GM21825 (cell line): ENCODE measurements around the gene PIGU.
A peak's percentile ranks its signal among the peaks of the same experiment; 100 is the strongest.

Experiments
- ATAC-seq: cut with Tn5 transposase; IDR thresholded peaks from one replicate; pipeline ENCODE4 v1.9.1; 2021; ENCODE audit warnings: mild to moderate bottlenecking, moderate library complexity; ENCODE audit not compliant: unreplicated experiment

Gene PIGU

GRCh38 chr20:34579979-34580940 lies 96.6 kb downstream of the PIGU start:
- peak; percentile 62 for ATAC-seq

- ATAC-seq, result no peak
Measured at GRCh38 chr20:34579191-34579978, 97.5 kb downstream of the PIGU start.

GRCh38 chr20:34578521-34578920 lies 98.4 kb downstream of the PIGU start:
- no peak for ATAC-seq

DNA sequence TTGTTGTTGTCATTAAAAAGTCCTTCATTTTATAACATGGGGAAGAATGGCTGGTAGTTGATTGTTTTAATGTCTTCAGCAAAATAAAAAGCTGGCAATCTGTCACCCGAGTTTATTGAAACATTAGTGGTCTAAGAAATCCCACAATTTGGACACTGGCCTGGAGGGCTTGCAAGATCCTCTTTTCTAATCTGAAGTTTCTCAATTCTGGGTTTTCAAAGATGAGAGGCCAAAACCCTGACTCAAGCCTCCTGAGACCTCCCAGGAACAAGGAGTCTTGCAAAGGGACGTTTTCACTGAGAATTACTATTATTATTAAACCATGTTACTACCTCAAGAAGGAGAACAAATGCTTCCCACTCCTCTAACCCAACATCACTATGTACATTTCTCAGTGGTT lies 98.9 kb downstream of the PIGU start:
- no peak for ATAC-seq

DNA sequence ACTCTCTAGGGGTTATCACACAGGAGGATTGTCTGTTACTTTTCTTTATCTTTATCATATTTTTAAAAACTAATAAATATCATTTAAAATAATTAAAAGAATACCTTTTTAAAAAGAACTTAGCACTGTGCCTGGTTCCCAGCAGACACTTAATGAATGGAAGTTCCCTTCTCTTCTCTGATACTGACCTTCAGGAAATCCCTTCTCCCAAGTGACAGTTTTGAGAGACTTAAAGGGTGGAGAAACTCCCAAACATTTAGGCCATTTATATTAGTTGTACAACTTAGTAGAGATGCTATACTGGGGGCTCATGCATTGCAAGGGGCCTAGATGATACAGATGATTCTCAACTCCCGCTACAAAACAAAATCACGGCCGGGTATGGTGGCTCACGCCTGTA lies 99.8 kb downstream of the PIGU start:
- no peak for ATAC-seq

- no peak for ATAC-seq
Measured at GRCh38 chr20:34575756-34576155, 101.1 kb downstream of the PIGU start.

- ATAC-seq, result no peak
Measured at GRCh38 chr20:34575271-34575670, 101.6 kb downstream of the PIGU start.

DNA sequence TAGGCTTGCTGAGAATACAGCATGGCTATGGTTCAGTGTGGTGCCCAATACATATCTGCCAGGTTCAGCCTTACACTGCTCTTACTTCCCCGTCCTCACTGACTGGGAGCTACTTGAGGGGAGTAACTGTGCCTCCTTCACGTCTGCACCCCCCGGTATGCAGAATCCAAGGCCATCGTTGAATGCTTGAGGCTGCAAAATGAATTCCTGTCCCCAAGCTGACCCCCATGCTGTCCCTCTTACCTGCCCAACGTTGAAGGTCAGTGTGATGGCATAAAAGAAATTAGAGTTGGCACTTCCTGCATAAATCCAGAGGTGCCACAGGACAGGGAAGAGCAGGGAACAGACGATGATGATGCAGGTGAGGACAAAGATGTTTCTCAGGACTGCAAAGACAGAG lies 102.0 kb downstream of the PIGU start:
- no peak for ATAC-seq

DNA sequence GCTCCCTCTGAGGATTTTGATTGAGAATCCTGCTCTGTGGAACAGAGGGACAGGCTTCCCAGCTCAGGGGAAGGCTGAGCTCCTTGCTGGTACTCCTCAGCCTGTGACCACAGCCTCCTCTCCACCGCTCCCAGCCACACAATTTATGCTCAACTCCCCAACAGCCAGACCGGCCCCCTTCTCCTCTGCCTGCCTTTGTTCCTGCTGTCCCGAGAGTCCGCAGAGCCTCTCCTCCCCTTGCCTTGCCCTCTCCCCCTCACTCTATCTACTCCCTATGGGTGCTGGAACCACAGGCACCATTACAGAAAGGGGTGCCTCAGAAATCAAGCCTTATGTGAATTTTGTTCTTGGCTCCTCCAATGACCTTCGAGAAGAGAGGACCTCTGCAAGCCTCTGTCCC lies 102.5 kb downstream of the PIGU start:
- ATAC-seq, result no peak

GRCh38 chr20:34573541-34574300 lies 103.2 kb downstream of the PIGU start:
- no peak for ATAC-seq

- no peak for ATAC-seq
Measured at GRCh38 chr20:34571753-34572152, 105.1 kb downstream of the PIGU start.

- no peak for ATAC-seq
Measured at GRCh38 chr20:34570859-34571306, 106.0 kb downstream of the PIGU start.

- ATAC-seq, result no peak
Measured at GRCh38 chr20:34569598-34569997, 107.3 kb downstream of the PIGU start.

GRCh38 chr20:34567892-34568865 lies 108.7 kb downstream of the PIGU start:
- no peak for ATAC-seq

DNA sequence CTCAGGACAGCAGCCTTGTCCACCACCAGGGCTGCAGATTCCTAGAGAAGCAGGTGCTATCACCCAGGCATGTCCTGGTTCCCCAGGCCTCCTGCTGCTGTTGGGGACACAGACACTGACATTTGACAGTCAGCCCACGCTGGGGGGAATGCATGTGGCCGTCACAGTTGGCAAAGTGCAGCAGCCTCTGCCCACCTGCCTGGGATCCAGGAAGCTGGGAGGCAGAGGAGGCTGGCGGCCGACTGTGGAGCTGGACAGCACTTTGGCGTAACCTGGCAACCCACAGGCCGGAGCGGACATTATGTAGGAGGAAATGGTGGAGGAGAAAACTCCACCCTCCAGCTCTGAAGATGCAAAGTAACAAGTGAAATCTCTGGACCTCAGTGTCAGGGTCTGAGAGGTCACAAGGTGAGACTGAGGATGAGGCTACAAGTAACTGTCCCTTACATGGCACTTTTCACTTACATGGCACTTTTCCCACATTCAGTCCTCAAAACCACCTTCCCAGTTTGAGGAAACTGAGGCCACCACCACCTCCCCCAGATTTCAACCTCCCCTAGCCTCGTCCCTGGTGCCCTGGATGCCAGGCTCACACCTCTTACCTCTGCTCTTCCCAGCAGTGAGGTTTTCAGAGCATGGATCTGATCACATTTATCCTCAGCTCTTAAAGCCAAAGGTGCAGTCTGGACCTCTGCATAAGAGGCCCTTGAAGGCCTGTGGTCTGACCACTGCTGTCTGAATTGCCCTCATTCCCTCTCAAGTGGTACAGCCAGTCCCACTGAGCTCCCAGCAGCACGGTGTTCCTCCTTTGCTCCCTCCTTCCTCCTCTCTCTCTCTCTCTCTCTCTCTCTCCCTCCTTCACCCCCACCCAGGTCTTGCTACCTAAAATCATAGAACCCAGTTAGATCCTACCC lies 109.7 kb downstream of the PIGU start:
- ATAC-seq, result no peak

DNA sequence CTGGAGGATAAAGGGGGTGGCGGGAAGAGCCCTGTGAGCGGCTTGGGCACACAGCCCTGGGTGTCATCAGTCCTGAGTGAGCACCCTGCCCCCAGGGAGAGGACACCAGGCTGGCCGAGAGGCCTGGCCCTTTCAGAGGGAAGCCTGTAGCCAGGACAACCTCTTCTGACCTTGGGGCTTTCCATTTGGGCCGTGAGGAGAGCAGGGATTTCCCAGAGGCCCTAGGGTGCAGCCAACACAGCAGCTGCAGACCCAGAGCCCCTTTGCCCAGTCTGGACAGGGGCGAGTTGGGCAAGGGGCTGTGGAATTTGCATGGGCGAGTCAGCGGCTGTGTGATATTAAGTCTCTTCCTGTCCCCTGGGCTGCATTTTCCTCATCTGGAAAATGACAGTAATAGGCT lies 112.1 kb downstream of the PIGU start:
- no peak for ATAC-seq

DNA sequence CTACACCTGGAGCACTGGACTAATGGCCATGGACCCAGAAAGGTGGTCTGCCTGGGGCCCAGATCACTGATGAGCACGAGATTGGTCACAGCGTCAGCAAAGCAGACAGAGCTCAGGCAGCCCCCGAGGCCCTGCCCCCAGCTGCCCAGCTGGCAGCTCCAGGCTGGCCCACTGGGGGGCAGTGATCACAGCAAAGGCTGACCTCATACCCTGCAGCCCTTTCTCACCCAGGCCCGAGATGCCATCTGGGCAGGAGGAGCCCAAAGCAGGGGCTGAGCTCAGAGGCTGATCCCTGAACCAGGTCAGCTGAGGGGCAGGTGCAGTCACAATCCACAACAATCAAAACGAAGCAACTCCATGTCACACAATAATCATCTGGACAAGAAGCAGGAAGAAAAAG lies 114.3 kb downstream of the PIGU start:
- no peak for ATAC-seq

DNA sequence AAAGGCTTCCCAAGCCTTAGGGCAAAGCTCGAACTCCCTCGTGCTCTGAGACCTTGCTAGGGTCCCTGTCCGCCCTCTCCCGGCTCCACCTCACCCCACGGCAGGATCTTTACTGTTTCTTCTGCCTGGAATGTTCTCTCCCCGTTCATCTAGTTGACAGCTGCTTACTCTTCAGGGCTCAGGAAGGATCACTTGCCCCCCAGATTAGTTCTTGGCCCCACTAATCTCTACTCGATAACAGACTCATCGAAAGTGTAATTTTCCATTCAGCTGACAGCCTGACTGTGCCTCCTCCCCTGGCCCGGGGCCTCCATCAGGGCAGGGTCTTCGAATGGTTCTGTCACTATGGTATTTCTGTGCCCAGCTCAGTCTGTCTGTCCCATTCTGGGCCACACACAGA lies 115.2 kb downstream of the PIGU start:
- ATAC-seq, result no peak

- ATAC-seq, result no peak
Measured at GRCh38 chr20:34560614-34561013, 116.3 kb downstream of the PIGU start.
